ENCODE results near the gene TNXB. TPM values are rescaled to one million over a fixed set of nuclear protein-coding genes. Genes with fewer than 3 reads are reported as not detected.
A peak's percentile ranks its signal among the peaks of the same experiment; 100 is the strongest.

TNXB gene
- total RNA-seq, 1 experiment from 2014 or later, result 2.7 TPM

- Mint-ChIP-seq H3K27me3 (ENCODE audit: insufficient read depth, unreplicated experiment) (no peaks in the 10 kb centered on the region), H3K4me1 (ENCODE audit: low read depth, unreplicated experiment) (peaks cover 17% of the 10 kb centered on the region), H3K27ac (ENCODE audit: unreplicated experiment) (peak overlapping the region; percentile 96), H3K36me3 (ENCODE audit: insufficient read depth, unreplicated experiment) (peaks cover 38% of the 10 kb centered on the region), H3K4me3 (ENCODE audit: unreplicated experiment) (peak overlapping the region; percentile 86), H3K9me3 (ENCODE audit: unreplicated experiment) (no peaks in the 10 kb centered on the region)
- Histone ChIP-seq H3K4me1 (peaks cover 24% of the 10 kb centered on the region), H3K9me3 (no peaks in the 10 kb centered on the region), H3K27me3 (replicated peaks; ENCODE audit: control insufficient read depth, insufficient read depth, low read length) (no peaks in the 10 kb centered on the region), H3K36me3 (ENCODE audit: control insufficient read depth, insufficient read depth, low read length) (peaks cover 6% of the 10 kb centered on the region), H3K4me3 (ENCODE audit: low read depth, low read length) (peak overlapping the region; percentile 90)
- intact Hi-C loops (cut with micrococcal nuclease; ENCODE audit: unreplicated experiment), result loop anchor here (1.0 kb wide), 1 partner anchor 23 kb away; the partner anchor contains the start of gene FKBPL
- TSS peak; percentile 75 for BruUV-seq (replicated peaks)
- TF ChIP-seq, protein P1, sequence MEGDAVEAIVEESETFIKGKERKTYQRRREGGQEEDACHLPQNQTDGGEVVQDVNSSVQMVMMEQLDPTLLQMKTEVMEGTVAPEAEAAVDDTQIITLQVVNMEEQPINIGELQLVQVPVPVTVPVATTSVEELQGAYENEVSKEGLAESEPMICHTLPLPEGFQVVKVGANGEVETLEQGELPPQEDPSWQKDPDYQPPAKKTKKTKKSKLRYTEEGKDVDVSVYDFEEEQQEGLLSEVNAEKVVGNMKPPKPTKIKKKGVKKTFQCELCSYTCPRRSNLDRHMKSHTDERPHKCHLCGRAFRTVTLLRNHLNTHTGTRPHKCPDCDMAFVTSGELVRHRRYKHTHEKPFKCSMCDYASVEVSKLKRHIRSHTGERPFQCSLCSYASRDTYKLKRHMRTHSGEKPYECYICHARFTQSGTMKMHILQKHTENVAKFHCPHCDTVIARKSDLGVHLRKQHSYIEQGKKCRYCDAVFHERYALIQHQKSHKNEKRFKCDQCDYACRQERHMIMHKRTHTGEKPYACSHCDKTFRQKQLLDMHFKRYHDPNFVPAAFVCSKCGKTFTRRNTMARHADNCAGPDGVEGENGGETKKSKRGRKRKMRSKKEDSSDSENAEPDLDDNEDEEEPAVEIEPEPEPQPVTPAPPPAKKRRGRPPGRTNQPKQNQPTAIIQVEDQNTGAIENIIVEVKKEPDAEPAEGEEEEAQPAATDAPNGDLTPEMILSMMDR (IDR thresholded peaks at IDR 0.05; ENCODE audit: insufficient read depth in 1 of 2, low read depth in 1 of 2, low read length in 1 of 2, severe bottlenecking in 1 of 2, unreplicated experiment in 1 of 2), result no peak
- DNase-seq, result peak; percentile 67 to 70
- CTCF ChIA-PET, result interaction anchor here (0.6 to 1.6 kb wide), 6 partner anchors 8 to 43 kb away, joined by 3 to 10 read pairs (median 4); partner anchors contain the start of gene FKBPL
- POLR2A ChIA-PET, result interaction anchor here (0.5 to 1.5 kb wide), 5 partner anchors 14 to 819 kb away, joined by 3 to 13 read pairs (median 5); partner anchors contain the start of gene FKBPL
Observed at GRCh38 chr6:32152769-32153563, 43.8 kb upstream of the TNXB start.

DNA sequence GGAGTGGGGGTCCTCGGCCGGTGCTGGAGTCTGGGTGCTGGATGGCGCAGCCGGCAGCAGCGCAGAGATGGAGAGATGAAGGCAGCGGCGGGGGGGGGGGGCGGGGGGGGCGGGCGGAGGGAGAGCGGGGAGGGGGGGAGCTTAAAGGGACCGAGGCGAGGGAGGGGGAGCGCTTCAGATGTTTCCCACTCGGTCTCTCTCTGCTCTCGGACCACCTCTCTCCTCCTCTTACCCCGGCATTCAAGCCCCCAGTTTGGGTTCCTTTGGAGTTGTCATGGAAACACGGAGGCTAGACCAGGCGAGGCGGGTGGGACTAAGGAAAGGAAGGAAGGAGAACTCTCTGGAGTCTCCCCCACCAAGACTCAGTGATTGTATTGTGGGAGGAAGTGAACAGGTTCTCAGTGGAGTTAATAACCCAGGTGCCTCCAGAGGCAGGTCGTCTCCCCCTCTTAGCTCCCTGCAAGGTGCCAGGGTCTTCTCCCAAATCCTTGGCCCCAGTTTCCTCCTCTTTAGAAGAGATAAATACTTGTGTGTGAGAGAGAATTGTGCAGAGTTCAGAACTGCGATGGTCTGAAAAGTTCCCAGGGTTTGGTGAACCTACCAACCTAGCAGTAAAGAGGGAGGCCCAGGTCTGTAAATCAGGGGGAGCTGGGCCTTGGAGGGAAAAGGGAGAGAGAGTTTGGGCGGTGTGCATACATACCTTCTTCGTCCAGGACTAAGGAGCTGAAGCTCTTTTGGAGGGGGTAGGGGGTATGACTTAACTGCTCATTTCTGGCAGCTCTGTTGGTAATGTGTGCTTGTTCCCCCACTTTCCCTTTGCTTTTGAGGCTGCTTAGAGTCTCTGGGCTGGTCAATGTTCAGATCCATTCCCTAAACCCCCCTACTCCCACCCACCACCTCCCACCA is 43.0 kb upstream of the TNXB start, which contains the start of gene PRRT1:
TSS of gene PRRT1 (minus strand) at position 77 of the 906 bp plus-strand sequence. CDS start 112 bp downstream, outside the sequence.
- BruUV-seq (replicated peaks), result no TSS peak
- Mint-ChIP-seq H3K4me1 (ENCODE audit: low read depth, unreplicated experiment) (peaks cover 21% of the 10 kb centered on the region), H3K36me3 (ENCODE audit: insufficient read depth, unreplicated experiment) (peaks cover 30% of the 10 kb centered on the region), H3K4me3 (ENCODE audit: unreplicated experiment) (peak within 1 kb of the TSS; percentile 86), H3K27me3 (ENCODE audit: insufficient read depth, unreplicated experiment) (no peaks in the 10 kb centered on the region), H3K27ac (ENCODE audit: unreplicated experiment) (peak within 1 kb of the TSS; percentile 96), H3K9me3 (ENCODE audit: unreplicated experiment) (no peaks in the 10 kb centered on the region)
- Histone ChIP-seq H3K36me3 (ENCODE audit: control insufficient read depth, insufficient read depth, low read length) (peaks cover 1% of the 10 kb centered on the region; the same call in 1 of the 2 replicates), H3K9me3 (no peaks in the 10 kb centered on the region), H3K4me3 (ENCODE audit: low read depth, low read length) (peak within 1 kb of the TSS; percentile 90), H3K27me3 (replicated peaks; ENCODE audit: control insufficient read depth, insufficient read depth, low read length) (no peaks in the 10 kb centered on the region), H3K4me1 (peaks cover 32% of the 10 kb centered on the region)
- intact Hi-C loops (cut with micrococcal nuclease; ENCODE audit: unreplicated experiment), result no loop called here
- ChIA-PET POLR2A (interaction anchor here (0.9 to 1.5 kb wide), 2 partner anchors 44 to 820 kb away, joined by 5 to 13 read pairs; no protein-coding TSS in a partner anchor), CTCF (interaction anchor here (1.0 to 1.6 kb wide), 3 partner anchors 8 to 44 kb away, joined by 3 read pairs; no protein-coding TSS in a partner anchor)
- DNase-seq, result no peak
- TF ChIP-seq, protein P1 (IDR thresholded peaks at IDR 0.05; ENCODE audit: insufficient read depth in 1 of 2, low read depth in 1 of 2, low read length in 1 of 2, severe bottlenecking in 1 of 2, unreplicated experiment in 1 of 2), result no peak

Data from Caco-2 (cell line).